Fibroblast of the aortic adventitia (primary cell): ENCODE results near the gene CNIH3. TPM values are rescaled to one million over a fixed set of nuclear protein-coding genes. Genes with fewer than 3 reads are reported as not detected.

ENCODE experiments used
- DNase-seq: peaks from one replicate; pipeline ENCODE4 v3.0.0-alpha.2; 2010; ENCODE audit warnings: low read depth
- H3K4me3 ChIP-seq: 2 replicates; pipeline ENCODE4 v1.5.1; 2011; ENCODE audit warnings: low read depth, mild to moderate bottlenecking, control low read depth, low read length, moderate library complexity
- total RNA-seq: library from RNA; depleted of rRNA; stranded (reverse); fragments of >200 nt; gene quantifications from 2 replicates; pipeline ENCODE4 v1.2.3, GENCODE V29; 2012; ENCODE audit warnings: low replicate concordance
- TF ChIP-seq, protein P1 (sequence below): IDR thresholded peaks from 2 replicates; pipeline ENCODE4 v1.5.1; 2011; ENCODE audit warnings: mild to moderate bottlenecking, low read length, control low read depth, inconsistent platforms; ENCODE audit not compliant: insufficient read depth

CNIH3 gene
- total RNA-seq, 1 donor: 31.5 TPM

DNA sequence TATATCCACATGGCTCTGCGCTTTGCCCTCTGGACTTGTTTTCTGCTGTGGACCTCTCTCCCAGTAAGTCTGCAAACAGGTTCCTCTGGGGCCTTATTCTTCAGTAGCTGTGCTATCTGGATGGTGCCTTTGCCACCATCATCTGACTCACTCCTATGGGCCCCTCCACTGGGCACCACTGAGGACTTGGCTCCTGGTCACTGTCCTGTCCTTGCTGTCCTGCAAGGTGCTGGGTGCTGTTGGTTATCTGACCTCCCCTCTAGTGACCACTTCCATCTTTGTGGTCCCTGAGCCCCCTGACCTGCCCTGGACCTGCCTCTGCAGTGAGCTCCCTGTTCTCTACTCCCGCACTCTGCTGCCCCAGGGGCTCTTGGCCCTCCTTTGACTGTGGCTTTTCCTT is 6.7 kb downstream of the CNIH3 start:
- peak overlapping the region; percentile 14 for H3K4me3 ChIP-seq
- DNase-seq: no peak
- TF ChIP-seq, protein P1, sequence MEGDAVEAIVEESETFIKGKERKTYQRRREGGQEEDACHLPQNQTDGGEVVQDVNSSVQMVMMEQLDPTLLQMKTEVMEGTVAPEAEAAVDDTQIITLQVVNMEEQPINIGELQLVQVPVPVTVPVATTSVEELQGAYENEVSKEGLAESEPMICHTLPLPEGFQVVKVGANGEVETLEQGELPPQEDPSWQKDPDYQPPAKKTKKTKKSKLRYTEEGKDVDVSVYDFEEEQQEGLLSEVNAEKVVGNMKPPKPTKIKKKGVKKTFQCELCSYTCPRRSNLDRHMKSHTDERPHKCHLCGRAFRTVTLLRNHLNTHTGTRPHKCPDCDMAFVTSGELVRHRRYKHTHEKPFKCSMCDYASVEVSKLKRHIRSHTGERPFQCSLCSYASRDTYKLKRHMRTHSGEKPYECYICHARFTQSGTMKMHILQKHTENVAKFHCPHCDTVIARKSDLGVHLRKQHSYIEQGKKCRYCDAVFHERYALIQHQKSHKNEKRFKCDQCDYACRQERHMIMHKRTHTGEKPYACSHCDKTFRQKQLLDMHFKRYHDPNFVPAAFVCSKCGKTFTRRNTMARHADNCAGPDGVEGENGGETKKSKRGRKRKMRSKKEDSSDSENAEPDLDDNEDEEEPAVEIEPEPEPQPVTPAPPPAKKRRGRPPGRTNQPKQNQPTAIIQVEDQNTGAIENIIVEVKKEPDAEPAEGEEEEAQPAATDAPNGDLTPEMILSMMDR: no peak

DNA sequence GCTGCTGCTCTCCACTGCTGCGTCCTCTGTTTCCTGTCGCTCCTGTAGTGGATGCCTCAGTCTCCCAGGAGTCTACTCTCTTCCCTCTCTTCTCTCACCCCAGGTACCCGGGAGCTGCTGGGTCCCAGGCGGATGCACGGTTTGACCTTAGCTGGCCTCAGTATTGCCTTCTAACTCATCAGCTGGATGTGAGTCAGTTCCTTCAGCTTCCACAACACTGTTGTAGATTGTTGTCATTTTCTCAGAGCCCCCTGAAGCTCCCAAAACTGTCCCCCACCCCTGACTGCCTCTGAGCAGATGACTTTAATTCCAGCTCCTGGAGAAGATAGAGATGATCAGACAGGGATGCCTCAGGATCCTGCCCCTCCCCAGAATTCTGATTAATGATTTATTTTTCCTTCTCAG is 7.2 kb downstream of the CNIH3 start:
- no peak for DNase-seq
- no peak overlapping the region for H3K4me3 ChIP-seq
- TF ChIP-seq, protein P1: no peak

- H3K4me3 ChIP-seq: no peak overlapping the region
- peak; percentile 84 for DNase-seq
- TF ChIP-seq, protein P1: no peak
Measured at GRCh38 chr1:224623743-224624333, 7.7 kb downstream of the CNIH3 start.

DNA sequence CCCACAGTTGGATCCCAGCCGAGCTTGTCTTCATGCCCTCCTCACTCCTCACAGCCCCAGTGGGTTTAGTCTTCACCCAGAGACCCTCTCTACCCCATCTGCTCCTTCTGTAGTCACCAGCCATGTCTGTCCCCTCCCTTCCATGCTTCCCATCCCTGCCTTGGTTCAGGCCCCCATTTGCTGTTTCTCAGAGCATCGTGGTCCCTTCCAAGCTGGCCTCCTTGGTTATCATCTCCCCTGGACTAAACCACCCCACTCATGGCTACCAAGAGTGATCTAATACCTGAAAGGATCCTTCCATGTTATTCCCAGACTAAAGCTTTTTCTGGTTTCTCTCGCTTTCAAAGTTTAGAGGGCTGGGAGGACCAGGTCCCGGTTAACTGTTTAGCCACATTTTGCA is 8.3 kb downstream of the CNIH3 start:
- TF ChIP-seq, protein P1: no peak
- H3K4me3 ChIP-seq: no peak overlapping the region
- no peak for DNase-seq

DNA sequence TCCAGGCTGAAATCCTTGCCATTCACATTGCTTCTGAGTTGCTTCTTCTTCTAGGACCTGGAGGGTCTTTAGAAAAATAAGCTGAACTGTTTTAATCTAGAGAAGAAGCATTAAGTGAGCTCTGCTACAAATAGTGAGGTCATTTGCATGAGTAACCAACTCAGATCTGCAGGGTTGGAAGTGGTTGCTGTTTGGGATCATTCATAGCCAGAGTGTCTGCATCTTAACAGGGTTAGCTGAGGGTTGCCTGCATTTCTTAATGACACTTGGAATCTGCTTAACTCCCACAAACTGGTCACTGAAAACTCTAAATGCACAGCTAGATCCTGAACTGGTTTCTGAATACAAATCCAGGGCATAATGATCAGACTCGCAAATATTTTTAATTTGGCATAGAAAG is 9.9 kb downstream of the CNIH3 start:
- no peak overlapping the region for H3K4me3 ChIP-seq
- DNase-seq: peak; percentile 91
- TF ChIP-seq, protein P1: no peak

GRCh38 chr1:224629965-224630364 is 13.8 kb downstream of the CNIH3 start:
- TF ChIP-seq, protein P1: no peak
- DNase-seq: no peak

GRCh38 chr1:224631462-224632115 is 15.5 kb downstream of the CNIH3 start:
- peak; percentile 89 for DNase-seq
- TF ChIP-seq, protein P1: no peak
- H3K4me3 ChIP-seq: no peak overlapping the region

More at GRCh38 chr1:224629965-224630364, 13.8 kb downstream of the CNIH3 start:
- no peak overlapping the region for H3K4me3 ChIP-seq
